Measurements from ENCODE around the gene RDH12.

DNA sequence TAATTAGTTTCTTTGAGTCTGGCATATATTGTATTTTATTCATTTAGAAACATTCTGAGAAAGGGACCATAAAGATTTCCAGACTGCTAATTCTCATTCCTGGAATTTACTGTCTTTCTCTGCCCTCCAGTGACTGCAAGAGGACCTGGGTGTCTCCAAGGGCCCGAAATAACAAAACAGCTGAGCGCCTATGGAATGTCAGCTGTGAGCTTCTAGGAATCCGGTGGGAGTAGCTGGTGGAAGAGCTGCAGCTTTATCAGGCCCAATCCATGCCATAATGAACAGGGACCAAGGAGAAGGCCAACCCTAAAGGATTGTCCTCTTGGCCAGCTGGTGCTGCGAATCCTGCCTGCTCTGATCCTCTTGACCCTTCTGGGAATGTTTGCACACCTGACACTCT is 31.9 kb downstream of the RDH12 start:
- no peak for TF ChIP-seq CTCF (IDR thresholded peaks at IDR 0.05; ENCODE audit: extremely low read depth in 1 of 2, insufficient read depth in 1 of 2, low read depth in 1 of 2, low read length in 2 of 2)
- no peak for TF ChIP-seq EZH2 (IDR thresholded peaks at IDR 0.05; ENCODE audit: borderline replicate concordance, low read depth, low read length, severe bottlenecking)
